IMR-90 (cell line): ENCODE data around the gene HS3ST5. TPM values are rescaled to one million over a fixed set of nuclear protein-coding genes. Genes with fewer than 3 reads are reported as not detected.

Experiments
- ATAC-seq: fragments of 200-7000 bp; cut with Tn5 transposase; 2 replicates; pipeline ENCODE4 v1.9.1; 2020; ENCODE audit warnings: low read depth, mild to moderate bottlenecking, moderate library complexity
- BruUV-seq: library from RNA; stranded (reverse); fragments of 400-500 nt; replicated peaks from 2 replicates; lab custom pipeline; 2021; lab: Mats Ljungman, UMichigan
- CTCF ChIA-PET: fragments of 300-600 bp; formaldehyde crosslinking; extraction: SDS; loops from one replicate; lab custom pipeline; 2021; ENCODE audit warnings: antibody characterized with exemption; lab: Yijun Ruan, JAX
- POLR2A ChIA-PET: fragments of 300-600 bp; sonication (Branson Sonifier 250); formaldehyde crosslinking; loops from one replicate; lab custom pipeline; 2022; ENCODE audit warnings: antibody characterized with exemption; ENCODE audit not compliant: unreplicated experiment; lab: Charles Lee
- DNase-seq: peaks from one replicate; pipeline ENCODE4 v3.0.0; 2013
- H2AFZ ChIP-seq: replicated peaks from 2 replicates; pipeline ENCODE3; 2013; ENCODE audit warnings: low read length, mild to moderate bottlenecking; ENCODE audit not compliant: poor library complexity
- H2AK5ac ChIP-seq: 2 replicates; pipeline ENCODE4 v1.6.1; 2013; ENCODE audit warnings: low read depth, low read length, inconsistent platforms
- H2AK9ac ChIP-seq: replicated peaks from 2 replicates; pipeline ENCODE3; 2013; ENCODE audit warnings: mild to moderate bottlenecking, low read depth, low read length, moderate library complexity; ENCODE audit not compliant: poor library complexity
- H2BK120ac ChIP-seq: 2 replicates; pipeline ENCODE4 v1.6.1; 2013; ENCODE audit warnings: low read depth, low read length, inconsistent platforms
- H2BK15ac ChIP-seq: 3 replicates; pipeline ENCODE4 v1.6.1; 2013; ENCODE audit warnings: low read depth, low read length, inconsistent platforms
- H2BK20ac ChIP-seq: 2 replicates; pipeline ENCODE4 v1.6.1; 2013; ENCODE audit warnings: low read depth, mild to moderate bottlenecking, inconsistent platforms, low read length, moderate library complexity
- H2BK5ac ChIP-seq: 2 replicates; pipeline ENCODE4 v1.6.1; 2013; ENCODE audit warnings: mild to moderate bottlenecking, low read depth, low read length, inconsistent platforms; ENCODE audit not compliant: poor library complexity, severe bottlenecking
- H3K14ac ChIP-seq: replicated peaks from 2 replicates; pipeline ENCODE4 v1.6.1; 2013; ENCODE audit warnings: low read depth, low read length, inconsistent platforms
- H3K18ac ChIP-seq: 2 replicates; pipeline ENCODE4 v1.6.1; 2013; ENCODE audit warnings: low read depth, low read length, control low read depth
- H3K23ac ChIP-seq: 2 replicates; pipeline ENCODE4 v1.6.1; 2013; ENCODE audit warnings: low read depth, low read length, inconsistent platforms
- H3K27ac ChIP-seq: 2 replicates; pipeline ENCODE4 v1.5.1; 2013; ENCODE audit warnings: mild to moderate bottlenecking, control low read depth, low read length; ENCODE audit not compliant: insufficient read depth
- H3K27me3 ChIP-seq: 2 replicates; pipeline ENCODE4 v1.6.1; 2013; ENCODE audit warnings: low read length; ENCODE audit not compliant: control insufficient read depth, insufficient read depth
- H3K36me3 ChIP-seq: 2 replicates; pipeline ENCODE4 v1.6.1; 2013; ENCODE audit warnings: low read length, mixed read lengths; ENCODE audit not compliant: control insufficient read depth, insufficient read depth
- H3K4ac ChIP-seq: 2 replicates; pipeline ENCODE4 v1.6.1; 2013; ENCODE audit warnings: low read depth, low read length, inconsistent platforms
- H3K4me1 ChIP-seq: 2 replicates; pipeline ENCODE4 v1.6.1; 2013; ENCODE audit warnings: low read length, mixed read lengths; ENCODE audit not compliant: control insufficient read depth, insufficient read depth
- H3K4me2 ChIP-seq: 2 replicates; pipeline ENCODE4 v1.6.1; 2013; ENCODE audit warnings: low read depth, mild to moderate bottlenecking, control low read depth, low read length, moderate library complexity
- H3K4me3 ChIP-seq: 2 replicates; pipeline ENCODE4 v1.5.1; 2013; ENCODE audit warnings: low read depth, mild to moderate bottlenecking, control low read depth, low read length, moderate library complexity; ENCODE audit not compliant: insufficient read depth
- H3K56ac ChIP-seq: 2 replicates; pipeline ENCODE4 v1.6.1; 2013; ENCODE audit warnings: low read length, inconsistent platforms; ENCODE audit not compliant: insufficient read depth; ENCODE audit errors: extremely low read depth
- H3K79me1 ChIP-seq, 2 experiments: 2 replicates each; pipeline ENCODE4 v1.6.1; 2013; ENCODE audit warnings: low read length in 2 of 2, inconsistent platforms in 1 of 2, low read depth in 1 of 2
- H3K9ac ChIP-seq: 2 replicates; pipeline ENCODE4 v1.6.1; 2013; ENCODE audit warnings: low read depth, low read length, control low read depth
- H3K9me1 ChIP-seq: 2 replicates; pipeline ENCODE4 v1.6.1; 2013; ENCODE audit warnings: low read length, inconsistent platforms; ENCODE audit not compliant: insufficient read depth
- H3K9me3 ChIP-seq: 2 replicates; pipeline ENCODE4 v1.6.1; 2013; ENCODE audit warnings: low read length; ENCODE audit not compliant: control insufficient read depth, insufficient read depth
- H4K20me1 ChIP-seq: 2 replicates; pipeline ENCODE4 v1.6.1; 2013; ENCODE audit warnings: low read length, inconsistent platforms; ENCODE audit not compliant: insufficient read depth
- H4K5ac ChIP-seq: 2 replicates; pipeline ENCODE4 v1.6.1; 2013; ENCODE audit warnings: mild to moderate bottlenecking, low read depth, low read length, control low read depth
- H4K8ac ChIP-seq, 2 experiments: 2 replicates each; pipeline ENCODE4 v1.6.1; 2013; ENCODE audit warnings: low read depth in 2 of 2, low read length in 2 of 2, control low read depth in 1 of 2, inconsistent platforms in 1 of 2
- H4K91ac ChIP-seq: 2 replicates; pipeline ENCODE4 v1.6.1; 2013; ENCODE audit warnings: low read depth, low read length, inconsistent platforms; ENCODE audit not compliant: insufficient read depth
- BHLHE40 ChIP-seq: fragments of 150-350 bp; IDR thresholded peaks from 2 replicates; pipeline ENCODE4 v1.6.1; 2016; ENCODE audit warnings: mild to moderate bottlenecking, low read depth, low read length
- CEBPB ChIP-seq: IDR thresholded peaks from 2 replicates; pipeline ENCODE4 v1.6.1; 2012; ENCODE audit warnings: low read depth, low read length, improper control_type of control experiment
- CHD1 ChIP-seq: IDR thresholded peaks from 2 replicates; pipeline ENCODE4 v1.6.1; 2012; ENCODE audit warnings: low read depth, low read length, improper control_type of control experiment
- CTCF ChIP-seq: conservative IDR thresholded peaks from 2 replicates; pipeline ENCODE4 v1.5.1; 2012; ENCODE audit warnings: mild to moderate bottlenecking, low read depth, low read length, improper control_type of control experiment
- ELK1 ChIP-seq: fragments of 150-350 bp; IDR thresholded peaks from 2 replicates; pipeline ENCODE4 v1.6.1; 2016; ENCODE audit warnings: low read depth, mild to moderate bottlenecking, low read length, moderate library complexity, borderline replicate concordance
- FOS ChIP-seq: fragments of 150-350 bp; IDR thresholded peaks from 2 replicates; pipeline ENCODE4 v1.6.1; 2016; ENCODE audit warnings: low read depth, low read length
- MAFK ChIP-seq: IDR thresholded peaks from 2 replicates; pipeline ENCODE4 v1.6.1; 2012; ENCODE audit warnings: low read depth, low read length, improper control_type of control experiment
- MAZ ChIP-seq: IDR thresholded peaks from 2 replicates; pipeline ENCODE4 v1.6.1; 2012; ENCODE audit warnings: low read depth, mild to moderate bottlenecking, low read length, improper control_type of control experiment, moderate library complexity, borderline replicate concordance
- MXI1 ChIP-seq: IDR thresholded peaks from 2 replicates; pipeline ENCODE4 v1.6.1; 2012; ENCODE audit warnings: low read depth, mild to moderate bottlenecking, low read length, moderate library complexity, borderline replicate concordance
- NFE2L2 ChIP-seq: fragments of 150-350 bp; IDR thresholded peaks from 2 replicates; pipeline ENCODE4 v1.6.1; 2016; ENCODE audit warnings: low read depth, mild to moderate bottlenecking, low read length
- POLR2A ChIP-seq: IDR thresholded peaks from 2 replicates; pipeline ENCODE4 v1.6.1; 2012; ENCODE audit warnings: mild to moderate bottlenecking, low read depth, low read length
- RAD21 ChIP-seq: IDR thresholded peaks from 2 replicates; pipeline ENCODE4 v1.6.1; 2012; ENCODE audit warnings: low read length, improper control_type of control experiment
- RCOR1 ChIP-seq: IDR thresholded peaks from 2 replicates; pipeline ENCODE4 v1.6.1; 2012; ENCODE audit warnings: mild to moderate bottlenecking, low read length, improper control_type of control experiment; ENCODE audit not compliant: insufficient replicate concordance
- RFX5 ChIP-seq: IDR thresholded peaks from 2 replicates; pipeline ENCODE4 v1.8.0; 2012; ENCODE audit warnings: low read depth, mild to moderate bottlenecking, low read length, moderate library complexity
- SMC3 ChIP-seq: fragments of 150-350 bp; IDR thresholded peaks from 2 replicates; pipeline ENCODE4 v1.6.1; 2016; ENCODE audit warnings: low read depth, mild to moderate bottlenecking, antibody characterized with exemption, low read length, moderate library complexity
- USF2 ChIP-seq: fragments of 150-350 bp; IDR thresholded peaks from 2 replicates; pipeline ENCODE4 v1.6.1; 2017; ENCODE audit warnings: mild to moderate bottlenecking, antibody characterized with exemption, low read length, low read depth
- WGBS, 2 experiments: methylation state at CpG; one replicate each; pipeline versions ENCODE4 v1.1.5 to v1.1.7; 2013; ENCODE audit warnings: missing lambda C conversion rate in 2 of 2; ENCODE audit not compliant: insufficient read length in 1 of 2; ENCODE audit errors: extremely low coverage in 2 of 2; 5-methylcytosine and 5-hydroxymethylcytosine counted together
- dilution Hi-C: fragments of 300-500 bp; cut with HindIII; formaldehyde crosslinking; loops from one replicate; pipeline ENCODE4 v1.14.3; 2018; ENCODE audit warnings: low sequenced_read_pairs; ENCODE audit not compliant: unreplicated experiment
- in situ Hi-C: fragments of 300-500 bp; cut with MboI; formaldehyde crosslinking; loops from 3 replicates; pipeline ENCODE4 v1.14.3; 2019; ENCODE audit warnings: low sequenced_read_pairs, inconsistent platforms, mixed read lengths
- intact Hi-C: fragments of 100-400 bp; cut with micrococcal nuclease; formaldehyde crosslinking; loops from 2 replicates; pipeline ENCODE4 v1.10.0; 2022
- polyA plus RNA-seq, 3 experiments: library from polyadenylated mRNA; depleted of rRNA; stranded (reverse); fragments of >200 nt; gene quantifications; 2 replicates each; pipeline ENCODE4 v1.2.3, GENCODE V29; 2012; ENCODE audit warnings: low replicate concordance in 1 of 3
- total RNA-seq: library from RNA; depleted of rRNA; stranded (reverse); fragments of >200 nt; gene quantifications from 2 replicates; pipeline ENCODE4 v1.2.3, GENCODE V29; 2012

Gene HS3ST5
- total and polyA plus RNA-seq, 2 of the 4 experiments (the other 2 are of a cell fraction), result not detected

DNA sequence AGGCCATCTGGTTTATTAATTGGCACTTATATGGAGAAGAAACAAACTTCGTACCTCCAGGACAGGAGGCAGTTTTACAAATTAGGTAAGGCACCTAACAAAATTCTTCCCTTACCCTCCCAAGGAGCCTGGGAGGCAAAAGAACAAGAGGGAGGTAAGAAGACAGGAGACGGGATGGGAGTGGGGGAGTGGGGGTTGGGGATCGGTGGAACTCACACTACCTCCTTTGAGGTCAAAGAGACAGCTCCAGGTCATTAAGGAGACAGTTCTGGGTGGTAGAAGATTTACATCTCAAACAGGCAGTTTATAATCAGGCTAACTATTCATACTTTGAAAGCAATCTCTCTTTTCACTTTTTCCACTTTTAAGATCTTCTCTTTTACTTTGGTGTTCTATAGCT lies 259.6 kb downstream of the HS3ST5 start:
- BruUV-seq, result no TSS peak
- no peaks in the 10 kb centered on the region for H3K4me1 ChIP-seq
- H4K8ac ChIP-seq, result no peak overlapping the region
- H3K4ac ChIP-seq, result no peak overlapping the region
- no peak overlapping the region for H3K56ac ChIP-seq
- H2AK5ac ChIP-seq, result no peak overlapping the region
- WGBS, 2 experiments, result no CpG with 5 or more reads among the region's 3 CpGs
- ATAC-seq (no peak), DNase-seq (no peak)
- H2BK20ac ChIP-seq, result no peak overlapping the region
- no peak overlapping the region for H2AK9ac ChIP-seq
- H3K4me3 ChIP-seq, result no peak overlapping the region
- H3K9me1 ChIP-seq, result no peaks in the 10 kb centered on the region
- in situ Hi-C loops (no loop called here), intact Hi-C loops (no loop called here), dilution Hi-C loops (no loop called here)
- ChIA-PET CTCF (interaction anchor here (0.6 kb wide), 1 partner anchor 469 kb away, joined by 3 read pairs; no protein-coding TSS in a partner anchor), POLR2A (no interaction called here)
- TF ChIP-seq CEBPB (no peak), NFE2L2 (no peak), BHLHE40 (no peak), MAFK (no peak), FOS (no peak), MXI1 (no peak), RFX5 (no peak), MAZ (no peak), ELK1 (no peak), SMC3 (no peak), RAD21 (no peak), POLR2A (no peak), RCOR1 (no peak), USF2 (no peak), CHD1 (no peak), CTCF (no peak)
- no peak overlapping the region for H2BK120ac ChIP-seq
- no peak overlapping the region for H2BK15ac ChIP-seq
- no peak overlapping the region for H3K14ac ChIP-seq
- H3K36me3 ChIP-seq, result no peaks in the 10 kb centered on the region
- no peak overlapping the region for H3K23ac ChIP-seq
- H3K9ac ChIP-seq, result no peak overlapping the region
- no peak overlapping the region for H2BK5ac ChIP-seq
- no peak overlapping the region for H4K5ac ChIP-seq
- no peak overlapping the region for H4K91ac ChIP-seq
- no peak overlapping the region for H2AFZ ChIP-seq
- peaks cover 2% of the 10 kb centered on the region for H3K27me3 ChIP-seq
- no peak overlapping the region for H3K18ac ChIP-seq
- no peaks in the 10 kb centered on the region; the same call in 1 of the 2 replicates for H3K9me3 ChIP-seq
- H4K20me1 ChIP-seq, result no peaks in the 10 kb centered on the region
- no peak overlapping the region for H3K4me2 ChIP-seq
- H3K27ac ChIP-seq, result no peak overlapping the region
- H3K79me1 ChIP-seq, result no peaks in the 10 kb centered on the region
